VCaP (cell line): ENCODE measurements around the gene RAB40AL.

Experiments
- H3K27ac ChIP-seq: fragments of 450-650 bp; 2 replicates; pipeline ENCODE4 v1.5.1; 2017
- TF ChIP-seq, protein P1 (sequence below): fragments of 450-650 bp; conservative IDR thresholded peaks from 2 replicates; pipeline ENCODE4 v1.5.1; 2017; ENCODE audit warnings: mild to moderate bottlenecking, moderate library complexity

Gene RAB40AL

GRCh38 chrX:102950908-102951866, 14.1 kb downstream of the RAB40AL start:
- H3K27ac ChIP-seq, result no peak overlapping the region
- TF ChIP-seq, protein P1, sequence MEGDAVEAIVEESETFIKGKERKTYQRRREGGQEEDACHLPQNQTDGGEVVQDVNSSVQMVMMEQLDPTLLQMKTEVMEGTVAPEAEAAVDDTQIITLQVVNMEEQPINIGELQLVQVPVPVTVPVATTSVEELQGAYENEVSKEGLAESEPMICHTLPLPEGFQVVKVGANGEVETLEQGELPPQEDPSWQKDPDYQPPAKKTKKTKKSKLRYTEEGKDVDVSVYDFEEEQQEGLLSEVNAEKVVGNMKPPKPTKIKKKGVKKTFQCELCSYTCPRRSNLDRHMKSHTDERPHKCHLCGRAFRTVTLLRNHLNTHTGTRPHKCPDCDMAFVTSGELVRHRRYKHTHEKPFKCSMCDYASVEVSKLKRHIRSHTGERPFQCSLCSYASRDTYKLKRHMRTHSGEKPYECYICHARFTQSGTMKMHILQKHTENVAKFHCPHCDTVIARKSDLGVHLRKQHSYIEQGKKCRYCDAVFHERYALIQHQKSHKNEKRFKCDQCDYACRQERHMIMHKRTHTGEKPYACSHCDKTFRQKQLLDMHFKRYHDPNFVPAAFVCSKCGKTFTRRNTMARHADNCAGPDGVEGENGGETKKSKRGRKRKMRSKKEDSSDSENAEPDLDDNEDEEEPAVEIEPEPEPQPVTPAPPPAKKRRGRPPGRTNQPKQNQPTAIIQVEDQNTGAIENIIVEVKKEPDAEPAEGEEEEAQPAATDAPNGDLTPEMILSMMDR, result peak; percentile 45

DNA sequence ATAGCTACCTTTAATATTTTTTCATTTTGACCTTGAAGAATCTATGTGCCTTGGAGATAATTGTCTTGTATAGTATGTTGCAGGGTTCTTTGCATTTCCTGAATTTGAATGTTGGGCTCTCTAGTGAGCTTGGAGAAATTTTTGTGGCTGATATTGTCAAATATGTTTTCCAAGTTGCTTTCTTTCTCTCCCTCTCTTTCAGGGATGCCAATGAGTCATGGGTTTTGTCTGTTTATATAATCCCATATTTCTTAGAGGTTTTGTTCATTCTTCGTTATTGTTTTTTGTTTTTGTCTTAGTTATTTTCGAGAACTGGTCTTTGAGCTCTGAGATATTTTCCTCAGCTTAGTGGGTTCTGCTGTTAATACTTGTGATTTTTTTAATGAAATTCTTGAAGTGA, 20.7 kb downstream of the RAB40AL start:
- no peak overlapping the region for H3K27ac ChIP-seq
- TF ChIP-seq, protein P1, result no peak

DNA sequence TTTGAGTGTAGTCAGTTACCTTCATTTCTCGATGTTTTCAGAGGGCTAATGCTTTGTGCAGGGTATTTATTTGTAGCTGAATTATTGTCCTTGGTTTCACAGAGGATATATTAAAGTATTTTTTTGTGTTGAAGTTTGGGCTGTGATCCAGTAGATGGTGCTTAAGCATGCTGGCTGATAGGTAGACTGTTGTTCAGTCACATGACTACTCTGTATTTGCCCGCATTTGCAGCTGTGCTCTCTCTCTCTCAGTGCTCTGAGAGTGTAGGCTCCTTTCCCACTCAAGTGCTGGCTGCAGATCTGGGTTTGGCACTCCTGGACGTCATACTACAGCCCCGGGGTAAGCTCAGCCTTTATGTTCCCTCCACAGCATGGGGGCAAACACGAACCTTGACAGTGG, 21.7 kb downstream of the RAB40AL start:
- TF ChIP-seq, protein P1, result no peak
- H3K27ac ChIP-seq, result no peak overlapping the region

DNA sequence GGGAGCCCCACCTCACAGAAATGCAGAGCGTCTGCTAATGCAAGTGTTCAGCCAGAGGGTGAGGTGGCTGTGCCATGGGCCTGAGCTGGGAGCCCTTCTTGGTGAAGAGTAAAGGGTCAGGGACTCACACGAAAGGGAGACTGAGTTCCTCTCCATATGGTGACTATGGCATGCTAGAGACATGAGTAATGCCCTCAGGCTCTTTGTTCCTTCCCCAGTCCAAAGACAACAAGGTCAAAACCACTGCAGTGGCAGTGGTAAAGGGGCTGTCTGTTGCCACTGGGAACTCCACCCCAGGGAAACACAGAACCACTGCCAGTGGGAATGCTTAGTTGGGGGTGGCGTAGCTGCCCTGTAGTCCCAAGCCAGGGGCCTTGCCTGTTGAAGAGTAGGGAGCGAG, 22.4 kb downstream of the RAB40AL start:
- TF ChIP-seq, protein P1, result no peak
- no peak overlapping the region for H3K27ac ChIP-seq

DNA sequence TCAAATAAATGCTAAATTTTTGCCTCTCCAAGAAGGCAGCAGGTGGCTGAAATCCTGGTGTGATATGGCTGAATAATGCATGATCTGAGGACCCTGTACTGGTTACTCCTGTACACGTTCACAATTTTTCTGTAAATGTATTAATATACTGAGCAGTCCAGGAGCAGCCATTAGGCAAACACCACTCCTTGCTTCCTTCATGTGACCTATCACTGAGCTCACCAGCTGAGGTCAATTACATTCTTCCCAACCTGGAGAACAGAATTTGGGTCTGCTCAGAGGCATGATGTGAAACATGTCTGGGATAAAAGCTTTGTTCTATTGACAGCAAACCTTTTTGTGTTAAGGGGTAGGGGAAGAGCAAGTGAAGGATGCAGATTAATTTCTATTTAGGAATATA, 26.9 kb downstream of the RAB40AL start:
- TF ChIP-seq, protein P1, result no peak
- H3K27ac ChIP-seq, result no peak overlapping the region

DNA sequence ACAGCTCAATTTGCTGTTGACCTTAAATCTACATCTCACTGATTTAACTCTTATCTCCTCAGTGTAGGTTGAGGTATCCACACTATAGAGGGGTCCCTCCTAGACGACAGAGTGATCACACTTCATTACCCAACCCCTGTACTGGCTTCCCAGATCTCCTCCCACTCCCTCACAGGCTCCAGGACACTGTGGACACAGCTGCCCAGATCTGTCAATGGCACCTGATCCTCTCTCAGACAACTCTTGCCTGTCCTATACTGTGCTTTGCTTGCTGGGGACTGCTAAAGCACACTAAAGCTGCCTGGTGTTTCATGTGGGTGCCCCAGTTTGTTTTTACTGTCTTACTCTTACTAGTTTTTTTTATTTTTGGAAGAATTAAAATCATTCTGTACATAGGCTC, 27.9 kb downstream of the RAB40AL start:
- no peak overlapping the region for H3K27ac ChIP-seq
- TF ChIP-seq, protein P1, result no peak

GRCh38 chrX:102966701-102967100, 29.6 kb downstream of the RAB40AL start:
- TF ChIP-seq, protein P1, result no peak
- H3K27ac ChIP-seq, result no peak overlapping the region
